Spleen (tissue), 7 donors: ENCODE data around the gene PI16.

Source experiments
- POLR2AphosphoS5 ChIP-seq, 3 donors: sonication (generic); formaldehyde crosslinking; IDR thresholded peaks; one replicate each; pipeline ENCODE4 v1.5.1; 2017; ENCODE audit warnings: antibody characterized with exemption in 3 of 3
- TF ChIP-seq, protein P1 (sequence below), 11 experiments: fragments of 200-600 bp in 7 of 11; fragments of 450-650 bp in 4 of 11; sonication (generic) in 4 of 11; IDR thresholded peaks in 8 of 11; conservative IDR thresholded peaks in 3 of 11; 1 replicate in 7 of 11; 2 replicates in 4 of 11; pipeline versions ENCODE4 v1.4.0 to v1.8.0; 2016 to 2021; ENCODE audit warnings: antibody characterized with exemption in 11 of 11, inconsistent platforms in 4 of 11, mild to moderate bottlenecking in 1 of 11
- donor health status: DM: no; HTN: no; CAD: no; lungs with moderate emphysema.
- donor health status: DM: no; HTN: no; CAD: no.
- donor health status: DM: no; HTN: no; CAD: no.

DNA sequence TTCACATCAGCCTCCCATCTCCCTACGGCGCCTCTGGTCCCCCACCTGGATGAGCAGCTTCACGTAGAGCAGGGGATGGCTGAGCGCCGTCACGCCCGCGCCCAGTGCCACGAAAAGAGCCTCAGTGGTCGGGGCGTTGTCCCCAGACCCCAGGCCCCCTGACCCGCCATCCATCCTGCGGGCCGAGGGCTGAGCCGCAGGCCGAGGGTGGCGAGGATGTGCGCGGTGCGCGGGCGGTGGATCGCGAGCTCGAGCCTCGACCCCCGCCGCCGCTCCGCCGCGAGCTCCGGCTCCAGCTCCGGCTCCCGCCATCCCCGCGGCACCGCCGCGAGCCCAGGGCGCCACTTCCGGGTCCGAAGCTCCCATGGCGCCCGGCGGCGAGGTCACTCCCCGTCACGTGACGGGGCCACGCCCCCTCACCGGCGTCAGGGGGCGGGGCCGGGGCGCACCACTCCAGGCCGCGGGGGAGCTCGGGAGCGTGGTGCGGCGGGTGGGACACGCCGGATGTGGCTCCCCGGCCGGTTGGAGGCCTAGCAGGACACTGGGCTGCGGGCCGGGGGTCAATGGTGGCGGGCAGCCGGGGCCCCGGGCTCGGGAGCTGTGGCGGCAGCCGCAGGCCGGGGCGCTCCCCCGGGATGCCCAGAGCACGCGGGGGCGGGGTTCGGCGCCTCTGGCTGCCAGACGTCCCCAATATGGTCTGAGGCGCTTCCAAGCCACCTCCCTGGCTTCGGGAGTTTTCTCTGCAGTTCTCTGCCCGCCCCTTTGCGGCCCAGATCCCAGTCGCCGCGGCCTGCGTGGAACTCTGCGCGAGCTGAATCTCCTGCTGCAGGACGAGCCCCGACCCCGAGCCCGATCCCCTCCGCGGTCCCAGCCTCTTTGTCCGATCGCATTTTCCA lies 31.5 kb downstream of the PI16 start, which contains the start of gene MTCH1:
- TF ChIP-seq, protein P1, sequence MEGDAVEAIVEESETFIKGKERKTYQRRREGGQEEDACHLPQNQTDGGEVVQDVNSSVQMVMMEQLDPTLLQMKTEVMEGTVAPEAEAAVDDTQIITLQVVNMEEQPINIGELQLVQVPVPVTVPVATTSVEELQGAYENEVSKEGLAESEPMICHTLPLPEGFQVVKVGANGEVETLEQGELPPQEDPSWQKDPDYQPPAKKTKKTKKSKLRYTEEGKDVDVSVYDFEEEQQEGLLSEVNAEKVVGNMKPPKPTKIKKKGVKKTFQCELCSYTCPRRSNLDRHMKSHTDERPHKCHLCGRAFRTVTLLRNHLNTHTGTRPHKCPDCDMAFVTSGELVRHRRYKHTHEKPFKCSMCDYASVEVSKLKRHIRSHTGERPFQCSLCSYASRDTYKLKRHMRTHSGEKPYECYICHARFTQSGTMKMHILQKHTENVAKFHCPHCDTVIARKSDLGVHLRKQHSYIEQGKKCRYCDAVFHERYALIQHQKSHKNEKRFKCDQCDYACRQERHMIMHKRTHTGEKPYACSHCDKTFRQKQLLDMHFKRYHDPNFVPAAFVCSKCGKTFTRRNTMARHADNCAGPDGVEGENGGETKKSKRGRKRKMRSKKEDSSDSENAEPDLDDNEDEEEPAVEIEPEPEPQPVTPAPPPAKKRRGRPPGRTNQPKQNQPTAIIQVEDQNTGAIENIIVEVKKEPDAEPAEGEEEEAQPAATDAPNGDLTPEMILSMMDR (IDR thresholded peaks at IDR 0.05 in 8 of 11, conservative IDR thresholded peaks at IDR 0.05 in 3 of 11) = peak in 1 of 11 experiments; percentile 5
- TF ChIP-seq POLR2AphosphoS5 (IDR thresholded peaks at IDR 0.05) = peak; percentile 94 to 95 (median 94)
